Panc1 (cell line): Measurements from ENCODE around the gene MYH14.

ENCODE experiments used
- POLR2AphosphoS5 ChIP-seq: IDR thresholded peaks from 2 replicates; pipeline ENCODE4 v1.6.1; 2012; ENCODE audit warnings: mild to moderate bottlenecking, low read depth, low read length, moderate library complexity
- TF ChIP-seq, protein P1 (sequence below): fragments of 450-650 bp; IDR thresholded peaks from 2 replicates; pipeline ENCODE4 v1.5.1; 2017; ENCODE audit warnings: mild to moderate bottlenecking

DNA sequence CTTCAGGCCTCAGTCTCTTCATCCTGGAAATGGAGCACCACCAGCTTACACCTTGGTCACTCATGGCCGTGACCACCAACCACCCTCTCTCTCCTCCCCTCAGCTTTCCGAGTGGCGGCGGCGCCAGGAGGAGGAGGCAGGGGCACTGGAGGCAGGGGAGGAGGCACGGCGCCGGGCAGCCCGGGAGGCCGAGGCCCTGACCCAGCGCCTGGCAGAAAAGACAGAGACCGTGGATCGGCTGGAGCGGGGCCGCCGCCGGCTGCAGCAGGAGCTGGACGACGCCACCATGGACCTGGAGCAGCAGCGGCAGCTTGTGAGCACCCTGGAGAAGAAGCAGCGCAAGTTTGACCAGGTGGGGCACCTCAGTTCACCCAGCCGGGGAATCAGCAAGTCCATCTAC, 78.1 kb downstream of the MYH14 start:
- TF ChIP-seq POLR2AphosphoS5: no peak
- TF ChIP-seq, protein P1, sequence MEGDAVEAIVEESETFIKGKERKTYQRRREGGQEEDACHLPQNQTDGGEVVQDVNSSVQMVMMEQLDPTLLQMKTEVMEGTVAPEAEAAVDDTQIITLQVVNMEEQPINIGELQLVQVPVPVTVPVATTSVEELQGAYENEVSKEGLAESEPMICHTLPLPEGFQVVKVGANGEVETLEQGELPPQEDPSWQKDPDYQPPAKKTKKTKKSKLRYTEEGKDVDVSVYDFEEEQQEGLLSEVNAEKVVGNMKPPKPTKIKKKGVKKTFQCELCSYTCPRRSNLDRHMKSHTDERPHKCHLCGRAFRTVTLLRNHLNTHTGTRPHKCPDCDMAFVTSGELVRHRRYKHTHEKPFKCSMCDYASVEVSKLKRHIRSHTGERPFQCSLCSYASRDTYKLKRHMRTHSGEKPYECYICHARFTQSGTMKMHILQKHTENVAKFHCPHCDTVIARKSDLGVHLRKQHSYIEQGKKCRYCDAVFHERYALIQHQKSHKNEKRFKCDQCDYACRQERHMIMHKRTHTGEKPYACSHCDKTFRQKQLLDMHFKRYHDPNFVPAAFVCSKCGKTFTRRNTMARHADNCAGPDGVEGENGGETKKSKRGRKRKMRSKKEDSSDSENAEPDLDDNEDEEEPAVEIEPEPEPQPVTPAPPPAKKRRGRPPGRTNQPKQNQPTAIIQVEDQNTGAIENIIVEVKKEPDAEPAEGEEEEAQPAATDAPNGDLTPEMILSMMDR: no peak
